Limb (tissue), 2 donors: ENCODE results near the gene STARD8.

Experiments
- DNase-seq, 2 donors: peaks; one replicate each; pipeline ENCODE4 v3.0.0-alpha.2; 2016; ENCODE audit errors: extremely low spot score in 2 of 2

Gene STARD8

DNA sequence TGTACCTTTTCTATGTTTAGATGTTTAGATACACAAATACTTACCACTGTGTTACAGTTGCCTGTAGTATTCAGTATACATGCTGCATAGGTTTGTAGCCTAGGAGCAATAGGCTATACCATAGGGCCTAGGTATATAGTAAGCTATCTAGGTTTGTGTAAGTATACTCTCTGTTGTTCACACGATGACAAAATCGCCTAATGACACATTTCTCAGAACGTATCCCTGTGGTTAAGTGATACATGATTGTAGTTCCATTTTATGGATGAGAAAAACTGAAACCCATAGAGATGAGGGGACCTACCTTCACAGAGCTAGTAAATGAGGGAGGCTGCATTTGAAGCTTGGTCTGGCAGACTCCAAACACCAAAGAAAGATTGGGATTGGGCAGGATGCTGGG lies 102.0 kb downstream of the STARD8 start:
- no peak for DNase-seq

DNA sequence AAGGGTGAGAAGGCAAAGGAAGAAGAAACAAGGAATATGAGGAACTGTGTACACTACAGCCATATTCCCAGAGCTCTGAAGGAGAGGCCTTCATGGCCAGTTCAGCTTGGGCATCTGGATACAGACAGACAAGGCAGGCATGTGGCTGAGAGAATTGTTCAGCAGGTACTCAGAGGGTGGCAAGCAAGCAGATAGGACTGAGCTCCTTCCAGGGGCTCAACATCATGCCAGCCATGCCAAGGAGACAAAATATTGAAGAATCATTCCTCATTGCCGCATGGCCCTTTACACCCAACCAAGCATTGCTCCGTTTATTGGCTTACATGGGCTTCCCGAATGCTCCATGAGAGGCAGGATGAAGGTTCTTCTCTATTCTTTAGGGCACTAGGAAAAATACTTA lies 102.8 kb downstream of the STARD8 start:
- DNase-seq = no peak

DNA sequence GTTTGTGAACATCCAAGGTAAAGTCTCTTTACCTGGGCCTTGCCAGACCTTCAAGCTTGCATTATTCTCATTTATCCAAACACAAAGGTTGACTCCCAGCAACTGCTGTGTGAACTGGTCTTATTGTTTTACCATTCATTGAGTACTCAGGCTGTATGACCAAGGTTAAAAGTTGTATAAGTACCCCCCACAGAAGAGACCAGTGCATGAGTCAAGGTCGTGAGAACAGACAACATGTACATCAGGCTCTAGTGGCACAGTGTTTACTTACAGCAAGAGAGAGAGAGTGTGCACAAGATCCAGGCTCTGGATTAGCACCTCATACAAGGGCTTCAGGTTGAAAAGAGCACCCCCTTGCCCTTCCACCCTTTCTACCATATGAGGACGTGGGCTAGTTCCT lies 103.9 kb downstream of the STARD8 start:
- no peak for DNase-seq

DNA sequence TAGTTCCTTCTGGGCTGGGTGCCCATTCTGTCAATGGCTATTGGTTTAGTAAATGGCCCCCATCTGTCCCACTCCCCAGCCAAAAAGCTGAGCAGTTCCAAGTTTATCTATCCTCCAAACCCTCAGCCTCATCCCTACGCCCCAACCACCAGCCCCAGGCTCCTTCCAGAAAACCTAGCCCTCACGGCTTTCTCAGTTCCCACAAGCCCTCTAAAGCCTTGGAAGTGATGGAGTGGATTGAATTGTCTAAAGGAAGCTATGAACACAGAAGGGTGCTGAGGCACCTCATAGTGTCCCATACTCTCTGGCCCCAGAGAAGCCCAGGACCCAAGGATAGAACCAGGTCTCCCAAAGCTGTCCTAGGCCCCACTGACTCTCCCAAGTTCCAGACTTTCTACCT lies 105.8 kb downstream of the STARD8 start:
- DNase-seq = no peak

DNA sequence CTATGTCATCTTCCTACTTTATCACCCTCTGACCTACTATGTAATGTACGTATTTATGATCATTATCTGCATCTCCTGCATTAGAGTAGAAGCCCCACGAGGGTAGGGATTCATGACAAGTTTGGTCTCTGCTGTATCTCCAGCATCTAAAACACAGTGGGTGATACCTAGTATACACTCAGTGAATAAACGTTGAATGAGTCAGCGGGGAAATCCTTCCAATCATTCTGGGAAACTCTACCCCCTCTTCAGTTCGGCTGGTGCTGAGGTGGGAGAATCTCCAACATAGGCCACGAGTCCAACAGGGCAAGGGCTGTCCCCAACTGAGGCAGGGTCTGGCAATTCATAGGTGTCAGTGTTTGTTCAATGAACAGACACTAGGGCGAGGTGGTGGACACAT lies 106.9 kb downstream of the STARD8 start:
- no peak for DNase-seq

DNA sequence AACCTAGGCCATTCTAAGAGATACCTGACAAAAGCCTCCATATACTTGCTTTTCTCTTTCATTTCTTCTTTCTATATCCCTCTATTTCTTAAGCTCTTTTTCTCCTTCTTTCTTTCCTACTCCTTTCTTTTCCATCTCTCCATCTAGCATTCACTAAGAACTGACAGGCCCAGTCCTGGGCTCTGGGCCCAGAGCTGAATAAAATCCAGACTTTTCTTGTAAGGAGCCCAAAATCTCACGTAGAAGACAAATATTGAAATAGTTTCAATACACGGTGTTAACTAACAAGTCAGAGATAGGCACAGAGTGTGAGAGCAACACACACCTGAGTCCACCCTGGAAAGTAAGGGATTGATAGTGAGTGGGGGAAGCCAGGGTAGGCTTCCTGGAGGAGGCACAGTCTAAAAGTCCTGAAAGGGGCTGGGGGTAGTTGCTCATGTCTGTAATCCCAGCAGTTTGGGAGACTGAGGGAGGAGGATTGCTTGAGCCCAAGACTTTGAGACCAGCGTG lies 108.2 kb downstream of the STARD8 start:
- no peak for DNase-seq

DNA sequence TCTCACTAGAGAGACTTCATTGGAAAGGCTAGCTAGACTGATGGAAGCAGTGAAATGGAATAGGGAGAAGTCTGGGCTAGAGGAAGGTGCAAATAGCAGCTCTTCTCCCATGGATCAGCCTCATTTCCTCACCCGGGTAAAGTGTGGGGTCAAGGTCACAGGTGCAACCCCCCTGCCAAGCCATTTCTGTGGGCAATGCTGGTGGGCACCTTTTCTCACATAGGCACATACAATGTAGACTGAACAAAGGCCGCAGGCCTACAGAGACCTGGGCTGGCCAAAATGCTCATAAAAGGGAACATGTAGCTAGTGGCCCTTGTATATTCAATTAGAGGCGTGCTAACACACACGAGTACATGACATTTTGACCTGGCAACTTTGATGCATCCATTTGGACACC lies 109.9 kb downstream of the STARD8 start:
- DNase-seq = no peak

DNA sequence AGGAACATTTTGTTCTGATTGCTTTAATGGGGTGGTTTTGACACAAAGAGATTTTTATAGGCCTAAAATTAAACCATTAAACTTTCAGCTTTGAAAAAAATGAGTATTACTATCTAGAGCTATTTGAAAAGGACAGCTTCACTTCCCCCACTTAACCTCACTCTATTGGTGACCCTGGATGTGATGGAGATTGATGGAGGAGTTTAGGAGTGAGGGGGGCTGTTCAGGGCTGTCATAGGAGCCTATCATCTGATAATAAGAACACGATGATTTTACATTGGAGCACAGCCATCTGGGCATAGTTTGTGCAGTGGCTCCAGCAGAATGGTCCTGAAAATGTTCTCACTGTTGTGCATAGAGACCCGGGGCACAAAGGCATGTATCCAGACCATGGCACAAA lies 110.3 kb downstream of the STARD8 start:
- no peak for DNase-seq

DNA sequence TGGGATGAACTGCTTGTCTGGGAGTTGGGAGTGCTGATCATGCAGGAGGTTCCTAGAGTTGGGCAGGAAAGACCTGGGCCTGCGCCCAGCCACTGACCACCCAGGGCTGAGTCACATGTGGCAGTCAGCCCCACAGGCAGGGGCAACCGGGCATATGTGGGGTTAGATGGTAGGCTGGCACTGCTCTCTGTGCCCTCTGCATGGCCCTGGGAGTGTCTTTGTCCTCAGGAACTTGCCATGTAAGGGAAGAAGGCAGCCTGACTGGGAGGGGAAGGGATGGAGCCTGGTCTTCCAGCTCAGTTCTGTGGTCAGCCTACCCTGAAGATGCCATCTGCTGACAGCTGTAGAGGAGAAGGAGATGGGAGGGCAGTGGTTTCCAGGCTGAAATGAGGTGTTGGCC lies 111.2 kb downstream of the STARD8 start:
- no peak for DNase-seq

DNA sequence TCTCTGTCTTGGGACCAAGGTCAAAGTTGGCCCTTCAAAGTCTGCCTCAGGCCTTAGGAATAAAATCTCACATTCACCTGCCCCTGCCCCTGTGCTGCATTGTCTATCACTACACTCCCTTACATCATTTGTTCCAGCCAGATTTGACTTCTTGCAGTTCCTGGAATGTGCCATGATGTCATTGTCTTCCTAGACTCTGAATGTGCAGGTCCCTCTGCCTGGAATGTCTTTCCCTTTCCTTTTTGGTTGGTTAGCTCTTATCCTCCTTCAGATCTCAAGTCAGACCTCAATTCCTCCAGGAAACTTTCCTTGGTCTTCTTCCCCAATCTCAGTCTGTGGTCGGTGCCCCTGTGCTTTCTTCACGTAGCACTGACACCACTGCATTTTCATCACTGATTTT lies 113.6 kb downstream of the STARD8 start:
- DNase-seq = no peak

DNA sequence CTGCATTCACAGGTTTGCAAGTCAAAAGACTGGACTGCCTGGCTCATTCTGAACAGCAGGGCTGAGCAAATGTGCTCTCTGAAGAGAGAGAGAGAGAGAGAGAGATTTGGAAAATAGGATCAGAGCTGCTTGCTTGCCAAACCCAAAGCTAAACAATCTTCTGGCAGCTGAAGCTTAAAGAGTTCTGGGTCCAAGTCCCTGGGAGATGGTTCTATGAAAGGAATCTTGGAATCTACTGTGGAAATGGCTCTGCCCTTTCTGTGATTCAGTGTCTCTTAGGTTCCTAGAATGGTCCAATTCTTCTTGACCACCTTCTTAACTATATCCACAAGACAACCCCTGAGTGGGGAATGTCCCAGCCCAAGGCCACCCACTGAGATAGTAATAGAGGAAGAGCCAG lies 115.3 kb downstream of the STARD8 start:
- peak in 1 of 2 donors; percentile 13 for DNase-seq

DNA sequence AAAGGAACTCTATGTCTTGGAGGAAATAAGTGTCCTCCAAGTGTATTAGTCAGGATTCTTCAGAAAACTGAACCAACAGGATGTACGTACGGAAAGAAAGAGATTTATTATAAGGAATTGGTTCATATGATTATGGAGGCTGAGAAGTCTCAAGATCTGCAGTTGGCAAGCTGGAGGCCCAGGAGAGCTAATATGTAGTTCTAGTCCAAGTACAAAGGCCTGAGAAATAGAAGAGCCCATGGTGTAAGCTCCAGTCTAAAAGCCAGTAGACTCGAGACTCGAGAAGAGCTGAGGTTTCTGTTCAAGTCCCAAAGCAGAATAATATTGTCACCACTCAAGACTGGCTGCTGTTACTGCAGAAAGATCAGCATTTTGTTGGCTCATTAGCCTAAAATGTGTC lies 116.0 kb downstream of the STARD8 start:
- no peak for DNase-seq
